GM12892 (cell line): ENCODE results near the gene ANKRD9.

ENCODE experiments used
- POLR2AphosphoS5 ChIP-seq: IDR thresholded peaks from 2 replicates; pipeline ENCODE4 v1.6.1; 2011; ENCODE audit warnings: low read depth, low read length, control low read depth
- TAF1 ChIP-seq: IDR thresholded peaks from 2 replicates; pipeline ENCODE4 v1.6.1; 2011; ENCODE audit warnings: low read depth, mild to moderate bottlenecking, control low read depth, low read length, borderline replicate concordance

DNA sequence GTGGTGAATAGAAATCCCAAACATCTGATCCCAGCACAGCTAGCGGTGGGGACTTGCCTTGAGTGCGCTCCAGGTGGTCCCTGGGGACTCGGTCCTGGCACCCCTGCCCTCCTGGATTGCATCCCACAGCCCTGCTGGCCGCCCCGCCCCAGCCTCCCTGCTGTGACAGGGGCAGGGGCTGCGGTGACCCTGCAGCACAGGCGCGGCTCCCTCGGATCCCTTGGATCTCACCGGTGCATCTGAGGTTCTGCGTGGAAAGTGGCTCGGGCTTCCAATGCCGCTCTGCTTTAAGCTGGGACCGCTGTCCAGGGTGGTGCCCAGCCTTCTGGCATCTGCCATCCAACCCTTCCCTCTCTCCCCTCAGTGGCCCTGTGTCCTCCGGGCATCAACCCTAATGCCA is 16.0 kb downstream of the ANKRD9 start:
- no peak for TF ChIP-seq TAF1
- TF ChIP-seq POLR2AphosphoS5: no peak
